Measurements from ENCODE around the gene SPPL2A.

- TF ChIP-seq, protein P1, sequence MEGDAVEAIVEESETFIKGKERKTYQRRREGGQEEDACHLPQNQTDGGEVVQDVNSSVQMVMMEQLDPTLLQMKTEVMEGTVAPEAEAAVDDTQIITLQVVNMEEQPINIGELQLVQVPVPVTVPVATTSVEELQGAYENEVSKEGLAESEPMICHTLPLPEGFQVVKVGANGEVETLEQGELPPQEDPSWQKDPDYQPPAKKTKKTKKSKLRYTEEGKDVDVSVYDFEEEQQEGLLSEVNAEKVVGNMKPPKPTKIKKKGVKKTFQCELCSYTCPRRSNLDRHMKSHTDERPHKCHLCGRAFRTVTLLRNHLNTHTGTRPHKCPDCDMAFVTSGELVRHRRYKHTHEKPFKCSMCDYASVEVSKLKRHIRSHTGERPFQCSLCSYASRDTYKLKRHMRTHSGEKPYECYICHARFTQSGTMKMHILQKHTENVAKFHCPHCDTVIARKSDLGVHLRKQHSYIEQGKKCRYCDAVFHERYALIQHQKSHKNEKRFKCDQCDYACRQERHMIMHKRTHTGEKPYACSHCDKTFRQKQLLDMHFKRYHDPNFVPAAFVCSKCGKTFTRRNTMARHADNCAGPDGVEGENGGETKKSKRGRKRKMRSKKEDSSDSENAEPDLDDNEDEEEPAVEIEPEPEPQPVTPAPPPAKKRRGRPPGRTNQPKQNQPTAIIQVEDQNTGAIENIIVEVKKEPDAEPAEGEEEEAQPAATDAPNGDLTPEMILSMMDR (IDR thresholded peaks at IDR 0.05; ENCODE audit: borderline replicate concordance, extremely low read depth, low read length, poor library complexity, severe bottlenecking), result no peak
- TF ChIP-seq EZH2 (IDR thresholded peaks at IDR 0.05; ENCODE audit: borderline replicate concordance, low read depth, low read length, severe bottlenecking), result no peak
These were observed 878 bp downstream of the SPPL2A start for GRCh38 chr15:50764461-50765194.

Data from DND-41 (cell line).